GM18873 (cell line): ENCODE data around the gene NEGR1.
"Not testable (repeated sequence)": the region's sequence is repeated elsewhere in the genome, so short reads cannot be mapped to it uniquely, and the experiment has no call there.

ENCODE experiments used
- ATAC-seq: cut with Tn5 transposase; IDR thresholded peaks from one replicate; pipeline ENCODE4 v1.9.1; 2021; ENCODE audit warnings: mild to moderate bottlenecking, moderate library complexity, moderate number of reproducible peaks; ENCODE audit not compliant: unreplicated experiment, low FRiP score

The NEGR1 gene

DNA sequence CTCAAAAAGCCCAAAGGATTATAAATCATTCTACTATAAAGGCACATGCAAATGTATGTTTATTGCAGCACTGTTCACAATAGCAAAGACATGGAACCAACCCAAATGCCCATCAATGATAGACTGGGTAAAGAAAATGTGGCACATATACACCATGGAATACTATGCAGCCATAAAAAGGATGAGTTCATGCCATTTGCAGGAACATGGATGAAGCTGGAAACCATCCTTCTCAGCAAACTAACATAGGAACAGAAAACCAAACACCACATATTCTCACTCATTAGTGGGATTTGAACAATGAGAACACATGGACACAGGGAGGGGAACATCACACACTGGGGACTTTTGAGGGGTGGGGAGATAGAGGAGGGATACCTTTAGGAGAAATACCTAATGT lies 46.4 kb downstream of the NEGR1 start:
- not testable (repeated sequence) for ATAC-seq

GRCh38 chr1:72235062-72235461 lies 47.3 kb downstream of the NEGR1 start:
- no peak for ATAC-seq

DNA sequence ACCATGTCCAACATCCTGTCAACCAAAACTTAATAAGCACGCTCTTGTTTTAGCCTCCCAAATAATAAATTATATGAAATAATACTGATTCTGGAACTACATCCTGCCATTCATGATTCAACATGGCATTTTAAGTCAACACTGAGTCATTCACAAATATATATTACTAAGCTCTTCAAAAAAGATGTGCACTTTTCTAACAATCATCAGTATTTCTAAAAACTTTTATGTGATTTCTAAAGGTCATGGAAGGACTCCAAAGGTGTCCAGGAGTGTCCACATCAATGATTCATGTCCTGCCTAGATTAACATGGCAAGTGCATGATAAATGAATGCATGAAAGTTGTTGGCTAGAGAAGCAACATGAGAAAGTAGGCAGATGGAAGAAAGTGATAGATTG lies 51.6 kb downstream of the NEGR1 start:
- ATAC-seq, result no peak

DNA sequence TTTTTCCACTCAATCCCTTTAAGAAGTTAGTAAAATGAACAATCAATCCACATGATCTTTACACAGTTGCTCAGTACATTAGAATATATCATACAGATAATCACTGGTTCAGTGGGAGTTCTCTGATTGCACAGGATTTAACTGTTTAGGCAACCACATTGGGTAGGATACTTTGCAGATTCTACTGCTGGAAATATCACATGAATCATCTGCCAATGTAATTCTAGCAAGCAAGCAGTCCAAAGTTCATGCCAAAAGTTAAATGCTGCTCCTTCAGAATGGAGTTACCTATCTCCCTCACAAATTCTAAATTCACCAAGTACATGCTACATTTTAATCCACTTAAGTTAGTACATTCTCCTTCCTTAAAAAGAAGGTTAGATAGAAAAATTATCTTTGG lies 52.4 kb downstream of the NEGR1 start:
- no peak for ATAC-seq

GRCh38 chr1:72227667-72228066 lies 54.7 kb downstream of the NEGR1 start:
- no peak for ATAC-seq

- ATAC-seq, result no peak
Measured at GRCh38 chr1:72224506-72224905, 57.8 kb downstream of the NEGR1 start.

DNA sequence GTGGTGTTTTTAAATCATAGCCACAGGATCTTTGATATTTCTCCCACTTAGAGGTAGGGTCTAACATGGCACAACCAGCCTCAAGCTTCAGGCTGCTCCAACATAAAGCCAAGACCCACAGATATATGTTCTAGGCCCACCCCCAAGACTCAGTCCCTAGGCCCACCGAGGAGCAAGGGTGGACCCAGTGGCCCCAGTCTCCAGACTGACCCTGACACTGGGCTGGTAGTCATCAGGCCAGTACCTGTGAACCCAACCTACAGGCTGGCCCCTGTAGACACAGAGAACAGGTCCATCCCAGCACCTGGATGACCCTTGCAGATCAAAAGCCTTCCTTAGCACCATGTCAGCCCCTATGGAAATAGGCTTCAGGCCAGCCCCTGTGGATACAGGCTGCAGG lies 60.5 kb downstream of the NEGR1 start:
- ATAC-seq, result no peak

- ATAC-seq, result no peak
Measured at GRCh38 chr1:72218141-72218739, 64.1 kb downstream of the NEGR1 start.

GRCh38 chr1:72207059-72207458 lies 75.3 kb downstream of the NEGR1 start:
- no peak for ATAC-seq

DNA sequence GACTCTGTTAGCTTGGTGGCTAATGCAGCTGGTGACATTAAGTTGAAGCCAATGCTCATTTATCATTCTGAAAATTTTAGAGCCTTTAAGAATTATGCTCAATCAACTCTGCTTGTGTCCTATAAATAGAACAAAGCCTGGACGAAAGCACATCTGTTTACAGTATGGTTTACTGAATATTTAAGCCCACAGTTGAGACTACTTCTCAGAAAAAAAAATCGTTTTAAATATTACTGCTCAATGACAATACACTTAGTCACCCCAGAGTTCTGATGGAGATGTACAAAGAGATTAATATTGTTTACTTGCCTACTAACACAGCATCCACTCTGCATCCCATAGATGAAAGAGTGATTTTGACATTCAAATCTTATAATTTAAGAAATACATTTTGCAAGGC lies 79.6 kb downstream of the NEGR1 start:
- no peak for ATAC-seq

DNA sequence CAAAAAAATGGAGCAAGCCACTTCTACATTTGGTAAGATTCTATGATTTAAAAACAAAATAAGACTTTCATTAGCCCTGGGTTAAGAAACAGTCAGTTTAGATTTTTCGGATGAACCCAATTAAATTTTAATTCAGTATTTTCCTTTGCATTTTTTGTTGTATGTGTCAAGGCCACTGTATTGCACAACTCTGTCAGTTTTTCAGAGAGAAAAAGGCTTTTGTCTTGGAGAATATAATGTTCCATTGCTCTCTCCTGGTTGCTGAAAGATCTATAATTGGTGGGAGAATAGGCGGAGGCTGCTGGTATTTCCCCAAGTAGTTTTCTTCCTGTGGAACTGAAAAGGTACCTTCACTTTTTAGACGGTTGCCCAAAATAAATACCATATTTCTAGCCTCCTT lies 84.6 kb downstream of the NEGR1 start:
- no peak for ATAC-seq

DNA sequence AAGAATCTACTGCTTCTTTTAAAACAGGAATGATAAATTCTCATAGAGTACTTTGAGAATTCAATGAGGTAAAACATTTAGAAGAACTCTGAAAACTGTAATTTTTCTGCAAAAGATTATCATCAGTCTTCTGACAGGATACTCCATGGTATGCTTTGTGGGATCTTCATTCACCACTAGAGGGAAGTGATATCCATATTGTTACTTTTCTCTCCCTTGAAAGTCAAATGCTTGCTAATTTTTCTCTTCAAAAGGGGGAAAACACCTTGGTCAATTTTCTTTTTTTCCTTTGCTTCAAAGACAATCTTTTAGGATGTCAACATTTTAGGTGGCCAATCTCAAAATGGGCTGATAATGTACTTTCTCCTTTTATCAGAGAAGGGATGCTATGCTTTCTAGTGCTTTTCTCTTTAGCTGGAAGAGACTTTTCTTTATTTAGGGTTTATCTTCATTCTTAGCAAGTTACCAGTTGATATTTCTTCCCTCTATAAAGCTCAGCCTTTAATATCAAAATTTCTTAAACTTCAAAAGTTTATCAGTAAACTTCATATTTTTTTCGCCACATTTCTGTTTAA lies 95.5 kb downstream of the NEGR1 start:
- ATAC-seq, result no peak

DNA sequence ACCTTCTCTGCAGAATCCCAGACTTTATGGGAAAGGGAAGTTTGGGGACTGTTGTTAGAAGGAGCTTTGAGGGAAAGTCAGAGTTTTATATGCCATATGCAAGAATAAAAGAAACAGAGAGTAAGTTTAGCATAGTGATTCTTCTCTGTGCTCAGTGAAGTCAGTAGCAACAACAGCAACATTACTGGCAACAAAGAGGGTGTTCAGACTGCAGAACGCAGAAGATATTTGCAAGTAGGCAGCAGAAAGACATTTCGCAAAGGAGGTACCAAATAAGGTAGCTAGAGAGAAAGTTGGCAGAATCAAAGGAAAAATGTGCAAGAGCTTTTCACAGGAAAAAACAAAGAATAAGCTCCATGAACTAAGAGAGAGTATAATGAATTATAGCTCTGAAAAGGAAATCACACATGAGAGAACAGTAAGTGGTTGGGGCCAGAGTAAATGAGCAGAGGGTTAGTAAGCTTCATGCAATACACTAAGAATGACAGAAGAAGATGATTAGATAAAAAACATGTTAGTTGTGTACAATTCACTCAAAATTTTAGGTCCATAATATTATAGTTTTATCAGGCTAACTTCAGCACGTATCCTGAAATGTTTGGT lies 98.1 kb downstream of the NEGR1 start:
- no peak for ATAC-seq

GRCh38 chr1:72182859-72183258 lies 99.5 kb downstream of the NEGR1 start:
- ATAC-seq, result no peak

- no peak for ATAC-seq
Measured at GRCh38 chr1:72178266-72178665, 104.1 kb downstream of the NEGR1 start.

- ATAC-seq, result no peak
Measured at GRCh38 chr1:72177711-72178110, 104.6 kb downstream of the NEGR1 start.

GRCh38 chr1:72170246-72170645 lies 112.1 kb downstream of the NEGR1 start:
- no peak for ATAC-seq

- no peak for ATAC-seq
Measured at GRCh38 chr1:72166426-72166825, 115.9 kb downstream of the NEGR1 start.

DNA sequence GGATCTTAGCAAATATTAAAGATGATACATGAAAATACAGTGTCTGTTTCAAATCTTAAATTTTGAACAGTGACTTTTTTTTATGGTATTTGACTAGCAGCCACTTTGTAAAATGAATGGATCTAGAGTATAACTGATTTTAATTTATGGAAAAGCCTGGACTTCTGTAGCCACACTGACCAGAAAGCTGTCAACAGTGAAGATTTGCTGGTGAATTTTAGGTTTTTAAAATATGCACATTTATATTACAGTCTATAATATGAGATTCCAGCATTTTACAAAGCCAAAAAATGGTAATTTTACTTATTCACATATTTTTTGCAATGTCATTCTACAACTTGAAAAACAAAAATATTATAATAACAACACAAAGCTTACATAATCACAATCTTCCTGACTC lies 131.8 kb downstream of the NEGR1 start:
- no peak for ATAC-seq

DNA sequence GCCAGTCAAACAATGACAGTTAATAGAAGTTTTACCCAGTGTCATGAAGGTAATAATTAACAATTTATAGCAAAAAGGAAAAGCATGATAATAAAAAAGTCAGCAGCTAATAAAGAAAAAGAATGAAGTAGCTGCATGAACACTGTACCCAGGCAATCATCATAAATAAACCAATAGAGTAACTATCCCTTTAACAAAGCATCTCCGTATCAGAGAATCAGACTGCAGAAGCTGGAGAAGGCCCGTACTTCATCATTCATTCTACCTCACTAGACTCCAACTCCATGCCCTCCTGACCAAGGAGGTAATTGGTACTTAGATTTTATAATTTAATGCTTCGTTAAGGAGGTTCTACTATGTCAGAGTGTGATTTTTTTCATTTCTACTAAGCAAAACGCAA lies 140.5 kb downstream of the NEGR1 start:
- ATAC-seq, result no peak

DNA sequence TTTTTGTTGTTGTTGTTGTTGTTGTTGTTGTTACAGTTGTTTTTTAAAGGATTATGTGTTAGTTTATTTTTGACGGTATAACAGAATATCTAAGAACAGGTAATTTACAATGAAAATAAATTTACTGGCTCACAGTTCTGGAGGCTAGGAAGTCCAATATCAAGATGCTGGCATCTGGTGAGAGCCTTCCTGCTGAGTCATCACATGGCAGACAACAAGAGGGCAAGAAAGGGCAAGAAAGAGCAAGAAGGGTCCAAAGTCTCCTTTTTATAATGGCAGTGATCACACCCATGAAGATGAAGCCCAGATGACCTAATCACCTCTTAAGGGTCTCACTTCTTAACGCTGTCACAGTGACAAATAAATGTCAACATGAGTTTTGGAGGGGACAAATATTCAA lies 142.1 kb downstream of the NEGR1 start:
- ATAC-seq, result no peak

GRCh38 chr1:72137656-72138055 lies 144.7 kb downstream of the NEGR1 start:
- no peak for ATAC-seq
